ENCODE data around the gene MIF4GD. TPM values are rescaled to one million over a fixed set of nuclear protein-coding genes. Genes with fewer than 3 reads are reported as not detected.

Gene MIF4GD
- total RNA-seq, 4 donors from 2014 or later: 42.4 to 52.0 (median 44.8) TPM

DNA sequence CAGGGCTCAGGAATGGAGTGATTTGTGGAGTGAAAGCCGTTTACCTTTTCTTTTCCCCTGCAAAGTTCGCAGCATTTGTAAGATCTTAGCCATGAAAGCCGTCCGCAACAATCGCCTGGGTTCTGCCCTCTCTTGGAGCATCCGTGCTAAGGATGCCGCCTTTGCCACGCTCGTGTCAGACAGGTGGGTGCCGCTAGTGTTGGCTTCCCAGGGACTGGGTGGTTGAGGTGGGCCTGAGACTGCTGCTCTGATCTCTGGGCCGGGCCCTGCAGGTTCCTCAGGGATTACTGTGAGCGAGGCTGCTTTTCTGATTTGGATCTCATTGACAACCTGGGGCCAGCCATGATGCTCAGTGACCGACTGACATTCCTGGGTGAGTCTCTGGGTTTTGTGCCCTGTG is 38.2 kb downstream of the MIF4GD start:
- DNase-seq (ENCODE audit: extremely low spot score): no peak
- WGBS: 95% methylated on average over 13 of the region's 13 CpGs
- Histone ChIP-seq H3K9me3 (no peaks in the 10 kb centered on the region), H3K27ac (replicated peaks in 1 of 4) (no peak overlapping the region), H3K4me1 (peaks cover 3 to 20% (median 11%) of the 10 kb centered on the region in 4 donors), H3K36me3 (peaks cover 40 to 100% (median 92%) of the 10 kb centered on the region in 4 donors), H3K27me3 (no peaks in the 10 kb centered on the region), H3K4me3 (no peak overlapping the region)
- intact Hi-C loops (cut with DNase I): no loop called here
- no peak for TF ChIP-seq POLR2AphosphoS5 (IDR thresholded peaks at IDR 0.05)
- no peak for TF ChIP-seq POLR2A (IDR thresholded peaks at IDR 0.05; ENCODE audit: low read depth)

DNA sequence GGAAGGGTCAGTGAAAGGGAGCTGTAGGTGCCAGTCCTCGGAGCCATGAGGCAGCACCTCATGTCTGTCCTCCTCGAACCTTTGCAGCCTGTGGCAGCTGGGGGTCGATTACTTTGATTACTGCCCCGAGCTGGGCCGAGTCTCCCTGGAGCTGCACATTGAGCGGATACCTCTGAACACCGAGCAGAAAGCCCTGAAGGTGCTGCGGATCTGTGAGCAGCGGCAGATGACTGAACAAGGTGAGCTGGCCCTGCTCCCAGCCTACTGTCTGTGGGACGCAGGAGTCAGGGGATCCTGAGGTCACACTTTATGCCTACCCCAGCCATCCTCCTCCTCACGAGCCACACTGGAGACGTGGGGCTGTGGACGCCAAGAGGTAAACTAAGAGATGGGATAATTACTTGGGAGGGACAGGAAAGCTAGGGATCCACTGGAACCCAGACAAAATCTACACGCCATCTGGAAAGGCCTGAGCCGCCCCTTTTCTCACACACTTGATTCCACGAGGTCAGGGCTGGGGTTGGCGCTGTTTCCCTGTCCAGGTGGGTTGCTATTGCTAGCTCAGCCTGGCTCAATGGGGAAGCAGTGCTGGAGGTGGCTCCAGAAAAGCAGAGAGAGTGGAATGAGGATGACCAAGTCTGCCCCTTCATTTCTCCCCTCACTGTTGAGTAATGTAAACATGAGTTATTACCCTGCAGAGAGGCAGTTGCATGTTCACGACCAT is 39.1 kb downstream of the MIF4GD start:
- DNase-seq (ENCODE audit: extremely low spot score): no peak
- TF ChIP-seq EP300 (IDR thresholded peaks at IDR 0.05) (no peak), POLR2AphosphoS5 (IDR thresholded peaks at IDR 0.05) (no peak), POLR2A (IDR thresholded peaks at IDR 0.05; ENCODE audit: low read depth) (no peak)
- TF ChIP-seq, protein P1, sequence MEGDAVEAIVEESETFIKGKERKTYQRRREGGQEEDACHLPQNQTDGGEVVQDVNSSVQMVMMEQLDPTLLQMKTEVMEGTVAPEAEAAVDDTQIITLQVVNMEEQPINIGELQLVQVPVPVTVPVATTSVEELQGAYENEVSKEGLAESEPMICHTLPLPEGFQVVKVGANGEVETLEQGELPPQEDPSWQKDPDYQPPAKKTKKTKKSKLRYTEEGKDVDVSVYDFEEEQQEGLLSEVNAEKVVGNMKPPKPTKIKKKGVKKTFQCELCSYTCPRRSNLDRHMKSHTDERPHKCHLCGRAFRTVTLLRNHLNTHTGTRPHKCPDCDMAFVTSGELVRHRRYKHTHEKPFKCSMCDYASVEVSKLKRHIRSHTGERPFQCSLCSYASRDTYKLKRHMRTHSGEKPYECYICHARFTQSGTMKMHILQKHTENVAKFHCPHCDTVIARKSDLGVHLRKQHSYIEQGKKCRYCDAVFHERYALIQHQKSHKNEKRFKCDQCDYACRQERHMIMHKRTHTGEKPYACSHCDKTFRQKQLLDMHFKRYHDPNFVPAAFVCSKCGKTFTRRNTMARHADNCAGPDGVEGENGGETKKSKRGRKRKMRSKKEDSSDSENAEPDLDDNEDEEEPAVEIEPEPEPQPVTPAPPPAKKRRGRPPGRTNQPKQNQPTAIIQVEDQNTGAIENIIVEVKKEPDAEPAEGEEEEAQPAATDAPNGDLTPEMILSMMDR (IDR thresholded peaks at IDR 0.05): no peak
- no peak overlapping the region for H3K27ac ChIP-seq (replicated peaks in 1 of 4)
- intact Hi-C loops (cut with DNase I): no loop called here
- no peaks in the 10 kb centered on the region for H3K27me3 ChIP-seq
- 88% methylated on average over 14 of the region's 18 CpGs for WGBS
- H3K9me3 ChIP-seq: no peaks in the 10 kb centered on the region
- H3K4me3 ChIP-seq: no peak overlapping the region
- peaks cover 38 to 97% (median 90%) of the 10 kb centered on the region in 4 donors for H3K36me3 ChIP-seq
- peaks cover 0 to 15% (median 13%) of the 10 kb centered on the region in 4 donors for H3K4me1 ChIP-seq

DNA sequence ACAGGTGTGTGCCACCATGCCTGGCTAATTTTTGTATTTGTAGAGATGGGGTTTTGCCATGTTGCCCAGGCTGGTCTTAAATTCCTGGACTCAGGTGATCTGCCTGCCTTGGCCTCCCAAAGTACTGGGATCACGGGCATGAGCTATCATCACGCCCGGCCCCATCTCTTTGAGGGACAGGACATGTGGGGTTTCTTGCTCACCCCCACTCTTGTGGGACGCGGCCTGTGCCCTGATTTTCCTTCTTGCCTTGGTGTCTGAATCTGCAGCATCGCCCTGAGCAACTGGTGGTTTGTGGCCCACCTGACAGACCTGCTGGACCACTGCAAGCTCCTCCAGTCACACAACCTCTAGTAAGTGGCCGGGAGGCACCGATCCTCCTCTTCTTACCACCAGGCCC is 40.0 kb downstream of the MIF4GD start:
- Histone ChIP-seq H3K27ac (replicated peaks in 1 of 4) (no peak overlapping the region), H3K4me1 (peaks cover 0 to 15% (median 13%) of the 10 kb centered on the region in 4 donors), H3K36me3 (peaks cover 45 to 97% (median 90%) of the 10 kb centered on the region in 4 donors), H3K9me3 (no peaks in the 10 kb centered on the region), H3K4me3 (no peak overlapping the region), H3K27me3 (no peaks in the 10 kb centered on the region)
- no peak for DNase-seq (ENCODE audit: extremely low spot score)
- intact Hi-C loops (cut with DNase I): no loop called here
- 100% methylated on average over 2 of the region's 8 CpGs for WGBS
- TF ChIP-seq POLR2AphosphoS5 (IDR thresholded peaks at IDR 0.05) (no peak), POLR2A (IDR thresholded peaks at IDR 0.05; ENCODE audit: low read depth) (no peak), EP300 (IDR thresholded peaks at IDR 0.05) (no peak)
- TF ChIP-seq, protein P1 (IDR thresholded peaks at IDR 0.05): no peak

DNA sequence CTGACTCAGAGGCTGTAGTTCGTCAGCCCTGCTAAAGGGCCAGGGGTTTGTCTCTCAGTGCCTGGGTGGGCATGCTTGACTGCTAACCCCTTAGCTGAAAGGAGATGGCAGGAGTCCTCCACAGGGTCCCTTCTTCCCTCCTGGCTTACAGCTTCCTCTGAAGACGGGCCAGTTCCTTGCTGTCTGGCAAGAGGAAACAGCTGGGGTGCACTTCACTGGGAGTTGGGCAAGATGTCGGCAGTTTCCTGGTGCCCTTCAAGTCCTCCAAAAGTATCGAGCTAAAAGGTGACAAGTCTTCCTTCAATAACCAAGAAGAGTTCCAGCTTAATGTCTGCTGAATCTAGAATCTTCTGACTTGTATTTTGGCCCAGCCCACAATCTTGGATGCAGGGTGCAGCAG is 42.2 kb downstream of the MIF4GD start:
- Histone ChIP-seq H3K27ac (replicated peaks in 1 of 4) (peak overlapping the region; percentile 12 to 60 (median 58)), H3K27me3 (no peaks in the 10 kb centered on the region), H3K4me1 (peaks cover 0 to 15% (median 13%) of the 10 kb centered on the region in 4 donors), H3K36me3 (peaks cover 51 to 97% (median 90%) of the 10 kb centered on the region in 4 donors), H3K9me3 (no peaks in the 10 kb centered on the region), H3K4me3 (no peak overlapping the region)
- no peak for DNase-seq (ENCODE audit: extremely low spot score)
- intact Hi-C loops (cut with DNase I): no loop called here
- 65% methylated on average over 3 of the region's 4 CpGs for WGBS
- TF ChIP-seq POLR2AphosphoS5 (IDR thresholded peaks at IDR 0.05) (no peak), EP300 (IDR thresholded peaks at IDR 0.05) (no peak), POLR2A (IDR thresholded peaks at IDR 0.05; ENCODE audit: low read depth) (no peak)
- TF ChIP-seq, protein P1 (IDR thresholded peaks at IDR 0.05): no peak

GRCh38 chr17:75228305-75228704 is 42.7 kb downstream of the MIF4GD start:
- TF ChIP-seq POLR2AphosphoS5 (IDR thresholded peaks at IDR 0.05) (peak in 1 of 2 donors; percentile 14), POLR2A (IDR thresholded peaks at IDR 0.05; ENCODE audit: low read depth) (no peak)
- WGBS: 46% methylated on average over 2 of the region's 2 CpGs
- intact Hi-C loops (cut with DNase I): no loop called here
- Histone ChIP-seq H3K27me3 (no peaks in the 10 kb centered on the region), H3K36me3 (peaks cover 51 to 97% (median 91%) of the 10 kb centered on the region in 4 donors), H3K27ac (replicated peaks in 1 of 4) (peak overlapping the region; percentile 12 to 60 (median 58)), H3K4me3 (no peak overlapping the region), H3K9me3 (no peaks in the 10 kb centered on the region), H3K4me1 (peaks cover 0 to 15% (median 13%) of the 10 kb centered on the region in 4 donors)
- no peak for DNase-seq (ENCODE audit: extremely low spot score)
